CD4-positive, alpha-beta T cell treated with Interleukin-6 at 100 ng/mL for 8 hours (primary cell): ENCODE data around the gene ZP1.
"Not testable (repeated sequence)": the region's sequence is repeated elsewhere in the genome, so short reads cannot be mapped to it uniquely, and the experiment has no call there.

Experiments used
- DNase-seq: peaks from one replicate; pipeline ENCODE4 v3.0.0-alpha.2; 2020; ENCODE audit warnings: mixed read lengths, low spot score

ZP1 gene, protein sequence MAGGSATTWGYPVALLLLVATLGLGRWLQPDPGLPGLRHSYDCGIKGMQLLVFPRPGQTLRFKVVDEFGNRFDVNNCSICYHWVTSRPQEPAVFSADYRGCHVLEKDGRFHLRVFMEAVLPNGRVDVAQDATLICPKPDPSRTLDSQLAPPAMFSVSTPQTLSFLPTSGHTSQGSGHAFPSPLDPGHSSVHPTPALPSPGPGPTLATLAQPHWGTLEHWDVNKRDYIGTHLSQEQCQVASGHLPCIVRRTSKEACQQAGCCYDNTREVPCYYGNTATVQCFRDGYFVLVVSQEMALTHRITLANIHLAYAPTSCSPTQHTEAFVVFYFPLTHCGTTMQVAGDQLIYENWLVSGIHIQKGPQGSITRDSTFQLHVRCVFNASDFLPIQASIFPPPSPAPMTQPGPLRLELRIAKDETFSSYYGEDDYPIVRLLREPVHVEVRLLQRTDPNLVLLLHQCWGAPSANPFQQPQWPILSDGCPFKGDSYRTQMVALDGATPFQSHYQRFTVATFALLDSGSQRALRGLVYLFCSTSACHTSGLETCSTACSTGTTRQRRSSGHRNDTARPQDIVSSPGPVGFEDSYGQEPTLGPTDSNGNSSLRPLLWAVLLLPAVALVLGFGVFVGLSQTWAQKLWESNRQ

DNA sequence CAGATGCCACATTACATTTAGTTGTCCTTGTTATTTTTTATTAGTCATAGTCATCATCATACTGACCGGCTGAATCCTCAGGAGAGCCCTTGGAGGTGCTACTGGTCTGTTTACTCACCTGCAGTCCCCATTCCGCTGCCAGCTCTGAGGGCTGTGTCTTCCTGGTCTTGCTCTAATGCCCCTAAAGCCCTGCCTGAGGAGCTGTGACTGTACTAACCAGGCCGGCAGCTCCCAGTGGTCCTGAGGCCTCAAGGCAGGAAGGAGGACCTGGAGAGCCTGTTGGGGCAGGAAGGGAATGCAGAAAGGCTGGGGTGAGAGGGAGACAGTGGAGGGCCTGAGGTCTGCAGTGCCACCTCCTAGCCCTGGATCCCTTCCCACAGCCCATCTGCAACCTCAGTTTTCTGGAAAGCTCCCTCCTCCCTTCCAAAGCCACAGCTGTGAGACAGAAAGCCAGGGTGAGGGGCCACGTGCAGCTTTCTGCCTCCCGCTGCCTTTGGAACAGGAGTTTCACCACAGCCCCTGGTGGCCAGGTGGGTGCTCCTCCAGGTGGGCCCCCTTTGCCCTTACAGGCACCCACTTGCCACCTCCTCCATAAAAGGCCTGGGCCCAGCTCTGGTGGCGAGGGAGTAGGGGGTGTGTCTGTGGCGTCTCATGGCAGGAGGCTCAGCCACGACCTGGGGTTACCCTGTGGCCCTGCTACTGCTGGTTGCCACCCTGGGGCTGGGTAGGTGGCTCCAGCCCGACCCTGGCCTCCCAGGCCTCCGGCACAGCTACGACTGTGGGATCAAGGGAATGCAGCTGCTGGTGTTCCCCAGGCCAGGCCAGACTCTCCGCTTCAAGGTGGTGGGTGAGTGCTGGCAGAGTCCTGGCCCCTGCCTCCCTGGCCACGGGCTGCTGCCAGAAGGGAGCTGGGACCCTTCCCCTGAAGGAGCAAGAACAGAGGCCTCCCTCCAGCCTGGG lies at the start of gene ZP1:
Gene ZP1 (plus strand): TSS at position 632 of the 960 bp plus-strand sequence. CDS start 20 bp downstream, at position 652.
- DNase-seq, result no peak

DNA sequence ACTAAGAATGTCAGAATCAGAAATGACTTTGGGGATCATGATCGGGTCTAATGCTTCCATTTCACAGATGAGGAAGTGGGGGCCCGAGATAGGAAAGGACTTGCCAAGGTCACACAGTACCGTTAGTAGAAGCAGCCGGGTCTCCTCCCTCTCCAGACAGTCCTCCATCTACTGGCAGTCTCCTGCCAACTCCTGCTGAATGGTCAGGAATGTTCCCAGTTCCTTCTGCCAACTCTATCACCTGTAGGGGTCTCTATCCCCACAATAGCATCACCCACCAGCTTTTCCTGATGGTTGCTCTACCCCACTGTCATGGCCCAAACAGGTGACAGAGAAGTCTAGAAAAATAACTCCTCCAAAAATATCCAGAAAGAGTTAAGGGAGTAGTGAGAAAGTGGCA lies 49.3 kb upstream of the ZP1 start:
- no peak for DNase-seq

DNA sequence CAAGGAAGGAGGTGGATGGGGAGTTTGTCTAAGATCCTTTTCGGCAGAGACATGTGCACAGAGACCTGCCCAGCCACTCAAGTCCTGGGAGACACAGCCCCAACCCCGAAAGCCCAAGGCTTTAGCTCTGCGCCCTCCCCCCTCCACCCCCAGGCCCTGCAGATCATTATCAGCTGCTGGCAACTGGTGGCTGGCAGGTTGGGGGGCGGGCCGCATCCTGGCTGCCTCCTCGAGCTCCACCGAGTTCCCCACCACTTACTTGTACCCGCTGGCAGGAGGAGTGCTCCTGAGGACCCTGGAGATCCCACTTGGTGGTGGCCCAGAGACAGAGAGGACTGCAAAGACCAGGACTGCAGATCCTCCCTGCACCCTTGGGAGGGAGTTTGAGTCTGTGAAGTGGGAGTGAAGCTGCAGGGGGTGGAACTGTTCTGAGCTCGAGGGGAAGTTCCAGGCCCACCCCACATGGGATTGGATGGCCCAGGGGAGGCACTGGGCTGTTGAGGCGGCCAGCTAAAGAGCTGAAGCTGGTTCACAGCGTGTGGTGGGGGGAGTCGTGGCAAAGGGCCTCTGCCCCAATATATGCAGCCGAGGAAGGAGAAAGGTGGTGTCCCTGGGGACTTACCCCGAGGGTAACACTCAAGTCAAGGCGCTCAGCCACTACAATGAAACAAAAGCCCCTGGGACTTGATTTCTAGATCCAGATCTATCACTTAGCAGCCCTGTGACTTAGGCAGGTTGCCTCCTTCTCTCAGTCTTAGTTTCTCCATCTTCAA lies 45.3 kb upstream of the ZP1 start:
- no peak for DNase-seq

DNA sequence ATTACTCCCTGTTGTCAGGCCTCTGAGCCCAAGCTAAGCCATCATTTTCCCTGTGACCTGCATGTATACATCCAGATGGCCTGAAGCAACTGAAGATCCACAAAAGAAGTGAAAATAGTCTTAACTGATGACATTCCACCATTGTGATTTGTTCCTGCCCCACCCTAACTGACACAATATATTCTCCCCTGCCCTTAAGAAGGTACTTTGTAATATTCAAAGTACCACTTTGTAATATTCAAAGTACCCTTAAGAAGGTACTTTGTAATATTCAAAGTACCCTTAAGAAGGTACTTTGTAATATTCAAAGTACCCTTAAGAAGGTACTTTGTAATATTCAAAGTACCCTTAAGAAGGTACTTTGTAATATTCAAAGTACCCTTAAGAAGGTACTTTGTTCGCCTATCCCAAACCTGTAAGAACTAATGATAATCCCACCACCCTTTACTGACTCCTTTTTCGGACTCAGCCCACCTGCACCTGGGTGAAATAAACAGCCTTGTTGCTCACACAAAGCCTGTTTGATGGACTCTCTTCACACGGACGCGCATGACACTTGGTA lies 43.5 kb upstream of the ZP1 start:
- DNase-seq, result not testable (repeated sequence)

DNA sequence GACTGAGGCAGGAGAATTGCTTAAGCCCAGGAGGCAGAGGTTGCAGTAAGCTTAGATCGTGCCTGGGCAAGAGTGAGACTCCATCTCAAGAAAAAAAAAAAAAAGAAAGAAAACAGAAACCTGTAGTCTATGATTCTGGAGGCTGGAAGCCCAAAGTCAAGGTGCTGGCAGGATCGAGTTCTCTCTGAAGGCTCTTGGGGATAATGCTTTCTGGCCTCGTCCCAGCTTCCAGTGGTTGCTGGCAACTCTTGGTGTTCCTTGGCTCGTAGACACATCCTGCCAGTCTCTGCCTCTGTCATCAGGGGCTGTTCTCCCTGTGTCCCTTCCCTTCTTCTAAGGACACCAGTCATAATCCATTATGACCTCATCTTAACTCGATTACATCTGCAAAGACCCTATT lies 42.2 kb upstream of the ZP1 start:
- no peak for DNase-seq

DNA sequence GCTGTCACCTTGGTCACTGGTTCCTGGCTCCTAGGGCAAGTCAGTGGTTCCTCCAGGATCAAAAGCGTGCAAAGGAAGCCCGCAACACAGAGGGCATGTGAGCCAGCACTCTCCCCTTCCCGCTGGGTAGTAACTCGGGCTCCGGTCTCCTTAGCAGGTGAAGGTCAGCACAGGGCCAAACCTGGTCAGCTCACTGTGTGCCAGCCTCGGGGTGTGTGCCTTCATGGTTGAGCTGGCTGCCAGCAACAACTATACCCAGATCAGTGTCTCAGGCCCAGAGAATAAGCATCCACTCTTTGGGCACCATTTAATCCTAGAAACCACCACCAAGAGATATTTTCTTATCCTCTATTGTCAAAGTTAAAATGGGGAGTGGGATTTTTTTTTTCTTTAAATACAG lies 41.6 kb upstream of the ZP1 start:
- DNase-seq, result no peak

DNA sequence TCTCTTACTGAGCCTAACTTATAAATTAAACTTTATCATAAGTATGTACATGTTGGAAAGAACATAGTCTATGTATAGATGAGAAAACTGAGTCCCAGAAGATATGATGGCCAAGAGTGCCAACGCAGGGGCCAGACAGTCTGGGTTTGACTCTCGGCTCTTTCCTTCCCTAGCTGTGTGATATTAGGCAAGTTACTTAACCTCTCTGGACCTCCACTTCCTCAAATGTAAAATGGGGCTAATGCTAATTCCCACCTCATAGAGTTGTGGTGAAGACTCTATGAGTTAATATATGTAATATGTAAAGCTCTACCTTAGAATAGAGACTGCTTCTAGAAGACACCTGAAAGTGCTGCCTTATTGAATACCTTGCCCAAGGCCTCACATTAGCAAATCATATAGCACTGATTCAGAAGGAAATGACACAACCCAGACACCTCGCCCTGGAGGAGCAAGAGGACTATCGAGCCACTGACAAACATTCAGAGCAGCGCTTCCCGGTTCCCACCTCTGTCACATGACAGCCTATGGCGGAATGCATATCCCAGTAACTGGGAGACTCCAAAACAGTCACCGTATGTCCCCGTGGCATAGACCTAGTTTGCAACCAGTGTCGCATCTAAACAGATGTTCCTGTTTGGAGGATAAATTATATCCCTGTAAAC lies 36.7 kb upstream of the ZP1 start:
- no peak for DNase-seq

DNA sequence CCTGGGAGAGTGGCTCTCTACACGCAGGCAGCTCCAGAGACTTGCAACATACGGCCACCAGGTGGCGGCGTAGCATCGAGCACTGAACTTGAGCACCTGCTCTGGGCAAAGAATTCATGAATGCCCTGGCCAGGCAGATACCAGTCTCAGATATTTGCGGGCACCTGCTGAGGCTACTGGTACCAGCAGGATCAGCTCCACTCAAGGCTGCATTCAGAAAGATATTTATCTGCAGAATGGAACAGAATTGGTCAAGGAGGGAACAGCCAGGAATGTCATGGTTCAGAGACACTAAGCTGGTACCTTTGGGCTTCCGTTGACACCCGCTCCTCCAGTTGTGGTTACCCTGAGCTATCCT lies 36.2 kb upstream of the ZP1 start:
- DNase-seq, result peak; percentile 75

DNA sequence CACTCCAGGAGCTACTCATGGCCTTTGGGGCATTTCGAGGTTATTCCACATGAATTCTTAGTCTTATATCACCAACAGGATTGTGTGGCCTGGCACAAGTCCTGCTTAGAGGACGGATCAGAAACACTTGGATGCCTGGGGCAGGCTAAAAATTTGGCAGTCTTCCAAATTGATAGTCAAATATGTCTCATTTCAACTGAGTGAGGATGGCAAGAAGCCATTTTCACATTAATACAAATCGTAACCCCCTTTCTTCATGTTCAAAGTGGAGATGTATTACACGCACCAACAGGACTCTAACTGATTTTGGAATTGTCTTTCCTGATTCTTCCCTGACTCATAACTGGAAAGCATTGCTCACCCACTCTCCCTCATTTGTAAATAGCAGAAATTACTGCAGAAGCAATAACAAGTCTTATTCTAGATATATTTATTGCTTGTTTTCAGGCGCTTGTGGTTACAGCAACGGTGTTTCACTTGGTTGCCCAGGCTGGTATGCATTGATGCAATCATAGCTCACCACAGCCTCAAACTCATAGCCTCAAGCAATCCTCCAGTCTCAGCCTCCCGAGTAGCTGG lies 35.8 kb upstream of the ZP1 start:
- DNase-seq, result no peak

DNA sequence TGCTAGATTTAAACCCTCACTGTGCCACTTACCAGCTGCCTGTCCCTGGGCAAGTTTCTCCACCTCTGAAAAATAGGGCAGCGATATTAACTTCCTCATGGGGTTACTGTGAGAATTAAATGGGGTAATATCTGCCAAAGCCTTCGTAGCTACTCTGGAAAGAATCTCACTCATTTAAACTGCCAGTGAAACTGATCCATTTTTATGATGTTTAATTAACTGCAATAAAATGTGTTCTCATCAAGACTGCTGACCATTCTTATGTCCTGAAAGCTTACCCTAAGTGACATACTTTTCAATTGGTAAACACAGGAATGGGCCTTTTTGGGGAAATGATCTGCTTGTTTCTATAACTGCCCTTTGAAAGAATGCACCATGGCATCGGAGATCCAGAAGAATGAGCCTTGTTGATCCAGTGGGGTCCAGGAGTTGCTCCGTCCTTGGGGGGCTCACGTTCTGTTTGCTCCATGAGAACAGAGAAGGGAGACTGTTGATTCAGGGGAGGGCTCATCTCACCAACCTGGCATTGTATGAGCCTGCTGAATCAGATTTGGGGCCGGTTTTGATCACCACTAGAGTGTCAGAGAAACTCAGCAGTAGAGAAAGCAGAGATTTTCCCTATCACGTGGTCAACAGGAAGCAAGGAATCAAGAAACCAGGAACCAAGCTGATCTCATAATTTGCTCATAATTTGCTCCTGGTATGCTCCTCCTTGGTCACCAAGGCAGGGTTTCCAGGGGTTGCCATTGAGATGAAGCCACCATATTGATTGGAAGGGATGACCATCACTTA lies 32.4 kb upstream of the ZP1 start:
- no peak for DNase-seq

DNA sequence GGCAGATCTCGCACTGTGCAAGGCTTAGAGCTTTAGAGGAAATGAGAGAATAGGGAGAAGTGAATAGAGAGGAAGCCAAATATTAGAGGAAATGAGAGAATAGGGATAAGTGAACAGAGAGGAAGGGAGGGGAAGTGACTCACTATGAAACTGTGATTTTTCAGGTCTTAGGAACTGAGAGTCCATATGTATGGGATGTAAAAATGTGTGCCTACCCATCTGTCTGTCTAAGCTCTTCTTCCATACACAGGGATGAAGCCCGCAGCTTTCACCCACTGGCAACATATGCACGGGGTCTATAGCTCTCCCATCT lies 31.9 kb upstream of the ZP1 start:
- DNase-seq, result no peak

DNA sequence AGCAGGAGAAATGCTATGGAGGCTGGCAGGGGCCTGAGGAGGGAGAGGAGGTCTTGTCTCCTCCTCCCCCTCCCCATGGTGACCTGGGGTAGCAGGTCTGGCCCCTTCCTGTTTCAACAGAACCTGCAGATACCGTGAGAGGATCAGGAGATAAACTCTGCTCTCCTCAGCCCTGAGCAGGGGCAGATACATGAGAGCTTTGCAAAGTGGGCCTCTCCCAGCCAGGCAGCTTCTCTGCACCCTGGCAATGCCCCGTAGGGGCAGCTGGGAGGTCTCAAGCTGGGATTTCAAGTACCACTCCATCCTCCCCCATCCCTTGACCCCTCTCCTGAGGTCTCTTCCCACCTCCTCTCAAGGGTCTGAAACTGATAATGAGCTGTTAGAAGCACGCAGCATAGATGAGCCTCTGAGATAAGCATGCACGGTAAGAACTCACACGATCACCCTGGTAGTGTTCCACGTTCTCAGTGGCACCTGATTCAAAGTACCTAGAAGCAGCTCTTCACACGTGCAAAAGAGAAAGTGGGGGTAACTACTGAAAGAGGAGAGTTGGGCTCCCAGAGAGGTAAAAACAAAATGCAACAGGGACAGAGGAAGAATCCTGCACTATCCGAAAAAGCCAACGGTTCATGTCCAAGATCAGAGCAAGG lies 30.4 kb upstream of the ZP1 start:
- no peak for DNase-seq

DNA sequence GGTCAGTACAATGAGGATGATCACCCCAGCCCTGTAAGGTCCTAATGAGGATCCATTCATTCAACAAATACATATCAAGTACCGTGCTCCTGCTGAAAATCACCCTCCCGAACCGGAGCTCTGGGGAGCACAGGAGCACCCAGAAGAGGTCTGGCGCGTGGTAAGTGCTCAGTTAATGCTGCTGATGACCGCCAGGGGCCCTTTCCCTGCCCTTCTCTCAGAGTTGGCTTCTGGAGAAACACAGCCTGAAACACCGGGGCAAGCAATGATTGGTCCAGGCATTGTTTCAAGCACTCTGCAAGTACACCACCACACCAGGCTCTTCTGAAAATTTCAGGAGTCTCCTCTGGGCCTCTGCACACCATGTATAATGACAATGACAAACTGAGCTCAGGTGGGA lies 29.2 kb upstream of the ZP1 start:
- DNase-seq, result no peak

DNA sequence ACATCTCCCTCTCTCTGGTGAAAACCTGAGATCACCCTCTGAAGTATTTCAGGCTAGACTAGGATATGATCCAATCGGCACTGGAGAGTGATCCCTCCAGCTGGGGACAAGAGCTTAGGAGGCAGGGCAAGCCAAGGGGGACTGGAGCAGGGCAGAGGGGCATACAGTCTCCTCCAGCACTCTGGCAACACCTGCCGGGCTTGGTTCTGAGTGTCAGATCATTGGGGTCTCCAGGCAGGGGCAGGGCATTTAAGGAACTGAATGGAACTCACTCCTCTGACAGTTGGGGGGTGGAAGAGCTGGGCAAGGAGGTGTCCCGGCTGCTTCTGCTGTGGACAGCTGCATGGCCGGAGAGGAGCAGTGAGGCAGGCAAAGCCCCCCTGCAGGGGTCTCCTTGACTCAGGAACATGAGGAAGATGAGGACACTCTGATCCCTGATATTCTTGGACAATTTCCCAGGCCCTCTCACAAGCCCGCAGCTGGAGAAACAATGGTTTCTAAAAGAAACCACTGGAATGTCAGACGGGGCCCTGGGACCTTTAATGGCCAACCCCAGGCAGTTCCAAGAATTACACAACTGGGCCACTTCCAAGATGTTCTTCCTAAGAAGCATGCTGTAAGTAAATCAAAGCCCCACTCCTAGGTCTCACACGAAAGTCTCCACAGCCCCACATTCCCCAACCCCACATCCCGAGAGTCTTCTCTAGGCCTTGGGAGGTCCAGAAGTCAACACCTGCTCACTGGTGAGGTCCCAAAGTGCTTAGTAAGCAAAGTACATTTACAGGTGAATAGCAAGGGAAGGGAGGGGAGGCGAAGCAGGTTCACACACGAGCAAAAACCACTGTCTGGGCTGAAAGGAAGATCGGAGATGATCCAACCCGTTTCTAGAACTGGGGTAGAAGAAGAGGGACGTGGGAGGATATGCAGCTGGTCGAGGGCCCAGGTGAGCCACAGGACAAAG lies 26.6 kb upstream of the ZP1 start:
- DNase-seq, result no peak

DNA sequence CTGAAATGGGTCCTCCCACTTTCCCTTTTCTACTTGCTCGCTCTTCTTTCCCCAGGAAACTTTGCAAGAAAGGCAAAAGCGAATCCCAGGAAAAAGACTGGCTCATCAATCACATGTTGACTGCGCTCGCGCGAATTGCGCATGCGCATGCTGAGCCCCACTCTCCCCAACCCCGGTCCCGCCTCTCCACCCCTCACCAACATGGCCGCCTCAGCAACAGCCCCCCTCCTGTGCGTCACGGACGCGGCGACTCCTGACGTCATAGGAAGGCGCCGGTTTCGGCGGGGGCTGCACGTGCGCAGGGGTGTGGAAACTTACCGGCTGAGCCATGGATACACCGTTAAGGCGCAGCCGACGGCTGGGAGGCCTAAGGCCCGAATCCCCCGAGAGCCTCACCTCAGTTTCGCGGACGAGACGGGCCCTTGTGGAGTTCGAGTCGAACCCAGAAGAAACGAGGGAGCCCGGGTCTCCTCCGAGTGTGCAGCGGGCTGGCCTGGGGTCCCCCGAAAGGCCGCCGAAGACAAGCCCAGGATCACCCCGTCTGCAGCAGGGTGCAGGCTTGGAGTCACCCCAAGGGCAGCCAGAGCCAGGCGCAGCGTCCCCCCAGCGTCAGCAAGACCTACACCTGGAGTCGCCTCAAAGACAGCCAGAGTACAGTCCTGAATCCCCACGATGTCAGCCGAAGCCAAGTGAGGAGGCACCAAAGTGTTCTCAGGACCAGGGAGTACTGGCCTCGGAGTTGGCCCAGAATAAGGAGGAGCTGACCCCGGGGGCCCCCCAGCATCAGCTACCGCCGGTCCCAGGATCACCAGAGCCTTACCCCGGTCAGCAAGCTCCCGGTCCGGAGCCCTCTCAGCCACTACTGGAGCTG lies 25.3 kb upstream of the ZP1 start, which contains the start of gene CCDC86:
Gene CCDC86 (plus strand): TSS at position 317 of the 871 bp plus-strand sequence. CDS start 12 bp downstream, at position 329.
- DNase-seq, result peak; percentile 96

DNA sequence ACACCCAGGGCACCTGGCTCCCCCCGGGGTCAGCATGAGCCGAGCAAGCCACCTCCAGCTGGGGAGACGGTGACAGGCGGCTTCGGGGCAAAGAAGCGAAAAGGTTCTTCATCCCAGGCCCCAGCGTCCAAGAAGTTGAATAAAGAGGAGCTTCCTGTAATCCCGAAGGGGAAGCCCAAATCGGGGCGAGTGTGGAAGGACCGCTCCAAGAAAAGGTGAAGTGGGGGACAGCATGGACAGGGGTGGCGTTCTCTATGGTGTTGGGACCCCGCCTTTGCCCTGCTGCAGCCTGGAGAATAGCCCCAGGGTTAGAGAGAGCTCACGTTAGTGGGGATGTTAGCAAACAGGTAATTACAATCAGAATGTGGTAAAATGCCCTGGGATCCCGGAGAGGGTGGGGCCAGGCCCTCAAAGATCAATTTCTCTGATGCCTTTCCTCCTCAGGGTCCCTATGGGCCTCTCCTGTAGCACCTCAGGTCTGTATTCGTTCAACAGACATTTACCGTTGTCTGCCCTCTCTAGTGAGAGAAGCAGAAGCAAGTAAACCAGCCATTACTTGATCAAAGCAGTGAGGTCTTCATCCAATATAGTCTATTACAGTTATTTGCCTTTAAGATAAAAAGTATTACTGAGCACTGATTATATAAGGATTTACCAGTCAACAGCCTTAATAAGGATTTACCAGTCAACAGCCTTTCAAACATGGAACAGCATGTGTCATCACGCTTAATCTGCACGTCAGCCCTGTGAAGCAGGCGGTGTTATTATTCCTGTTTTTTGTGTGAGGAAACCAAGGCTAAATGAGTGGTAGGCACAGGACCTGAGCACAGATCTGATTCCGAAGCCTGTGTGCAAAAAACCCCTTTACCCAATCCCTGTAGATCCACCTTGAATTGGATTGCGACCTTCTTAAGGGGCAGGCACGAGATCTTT lies 24.4 kb upstream of the ZP1 start:
- DNase-seq, result no peak
